GM21515 (cell line): ENCODE results near the gene KRTAP12-3.
"Not testable (repeated sequence)": the region's sequence is repeated elsewhere in the genome, so short reads cannot be mapped to it uniquely, and the experiment has no call there.

Experiments
- ATAC-seq: cut with Tn5 transposase; IDR thresholded peaks from one replicate; pipeline ENCODE4 v1.9.1; 2021; ENCODE audit not compliant: unreplicated experiment

KRTAP12-3 gene

DNA sequence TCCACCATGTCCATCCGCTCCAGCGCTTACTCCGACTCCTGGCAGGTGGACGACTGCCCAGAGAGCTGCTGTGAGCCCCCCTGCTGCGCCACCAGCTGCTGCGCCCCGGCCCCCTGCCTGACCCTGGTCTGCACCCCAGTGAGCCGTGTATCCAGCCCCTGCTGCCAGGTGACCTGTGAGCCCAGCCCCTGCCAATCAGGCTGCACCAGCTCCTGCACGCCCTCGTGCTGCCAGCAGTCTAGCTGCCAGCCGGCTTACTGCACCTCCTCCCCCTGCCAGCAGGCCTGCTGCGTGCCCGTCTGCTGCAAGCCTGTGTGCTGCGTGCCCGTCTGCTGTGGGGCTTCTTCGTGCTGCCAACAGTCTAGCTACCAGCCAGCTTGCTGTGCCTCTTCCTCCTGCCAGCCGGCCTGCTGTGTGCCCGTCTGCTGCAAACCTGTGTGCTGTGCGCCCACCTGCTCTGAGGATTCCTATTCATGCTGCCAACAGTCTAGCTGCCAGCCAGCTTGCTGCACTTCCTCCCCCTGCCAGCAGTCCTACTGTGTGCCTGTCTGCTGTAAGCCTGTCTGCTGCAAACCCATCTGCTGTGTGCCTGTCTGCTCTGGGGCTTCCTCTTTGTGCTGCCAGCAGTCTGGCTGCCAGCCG lies 30.4 kb upstream of the KRTAP12-3 start:
- ATAC-seq = not testable (repeated sequence)

- ATAC-seq = not testable (repeated sequence)
These were observed 29.9 kb upstream of the KRTAP12-3 start for GRCh38 chr21:44627831-44628233.

GRCh38 chr21:44628707-44629391 lies 28.9 kb upstream of the KRTAP12-3 start:
- ATAC-seq = no peak

GRCh38 chr21:44630440-44630839 lies 27.3 kb upstream of the KRTAP12-3 start:
- no peak for ATAC-seq

- ATAC-seq = no peak
These were observed 25.7 kb upstream of the KRTAP12-3 start for GRCh38 chr21:44632067-44632466.

- no peak for ATAC-seq
These were observed 21.3 kb upstream of the KRTAP12-3 start for GRCh38 chr21:44636209-44637017.

GRCh38 chr21:44637018-44637850 lies 20.5 kb upstream of the KRTAP12-3 start, which contains the start of gene KRTAP10-10:
KRTAP10-10 (plus strand) TSS chr21:44637356; CDS start chr21:44637418, 62 bp downstream.
- no peak for ATAC-seq

DNA sequence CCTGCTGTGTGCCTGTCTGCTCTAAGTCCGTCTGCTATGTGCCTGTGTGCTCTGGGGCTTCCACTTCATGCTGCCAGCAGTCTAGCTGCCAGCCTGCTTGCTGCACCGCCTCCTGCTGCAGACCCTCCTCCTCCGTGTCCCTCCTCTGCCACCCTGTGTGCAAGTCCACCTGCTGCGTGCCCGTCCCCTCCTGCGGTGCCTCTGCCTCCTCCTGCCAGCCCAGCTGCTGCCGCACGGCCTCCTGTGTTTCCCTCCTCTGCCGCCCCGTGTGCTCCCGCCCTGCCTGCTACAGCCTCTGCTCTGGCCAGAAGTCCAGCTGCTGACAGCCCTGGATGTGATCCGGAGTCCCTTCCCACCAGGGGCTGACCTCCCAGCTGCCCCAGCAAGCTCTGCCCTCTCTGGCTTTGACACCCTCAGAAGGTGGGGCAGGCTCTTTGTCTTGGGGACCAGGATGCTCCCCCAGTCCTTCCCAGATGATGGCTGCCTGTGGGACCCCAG lies 19.8 kb upstream of the KRTAP12-3 start:
- not testable (repeated sequence) for ATAC-seq

DNA sequence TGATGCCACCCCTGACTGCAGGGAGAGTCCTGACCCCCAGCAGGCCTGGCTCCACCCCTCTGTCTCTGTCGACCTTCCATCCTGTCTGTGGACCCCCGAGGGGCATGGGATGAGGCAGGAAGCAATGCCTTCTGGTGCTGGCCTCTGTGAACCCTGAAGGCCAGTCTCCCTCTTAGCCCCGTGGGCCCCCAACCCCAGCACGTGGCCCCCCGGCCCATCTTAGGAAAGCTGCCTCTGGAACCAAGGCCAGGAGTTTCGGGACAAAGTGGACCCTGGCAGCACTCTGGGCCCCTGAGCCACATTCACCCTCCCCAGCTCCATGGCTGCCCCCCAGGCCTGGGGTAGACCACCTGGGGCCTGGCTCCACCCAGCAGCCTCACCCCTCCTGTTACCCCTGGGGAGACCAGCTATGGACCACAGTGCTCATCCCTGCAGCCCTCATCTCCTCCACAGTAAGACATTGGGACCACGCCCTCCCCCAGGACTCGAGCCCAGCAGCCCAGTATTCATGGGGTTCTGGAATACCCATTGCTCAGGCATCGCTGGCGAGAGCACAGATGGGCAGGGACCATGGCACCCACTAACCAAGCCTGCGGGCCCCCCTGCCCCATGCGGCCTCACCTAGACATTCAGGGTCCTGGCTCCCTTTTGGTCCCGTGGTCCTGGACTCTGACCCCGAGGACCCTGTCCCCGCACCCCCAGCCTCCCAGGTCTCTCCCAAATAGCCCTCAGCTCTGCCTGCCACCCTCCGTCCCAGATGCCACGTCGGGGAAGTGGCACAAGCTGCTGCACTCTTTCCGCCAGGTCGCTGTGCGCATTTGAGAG lies 19.0 kb upstream of the KRTAP12-3 start:
- not testable (repeated sequence) for ATAC-seq

DNA sequence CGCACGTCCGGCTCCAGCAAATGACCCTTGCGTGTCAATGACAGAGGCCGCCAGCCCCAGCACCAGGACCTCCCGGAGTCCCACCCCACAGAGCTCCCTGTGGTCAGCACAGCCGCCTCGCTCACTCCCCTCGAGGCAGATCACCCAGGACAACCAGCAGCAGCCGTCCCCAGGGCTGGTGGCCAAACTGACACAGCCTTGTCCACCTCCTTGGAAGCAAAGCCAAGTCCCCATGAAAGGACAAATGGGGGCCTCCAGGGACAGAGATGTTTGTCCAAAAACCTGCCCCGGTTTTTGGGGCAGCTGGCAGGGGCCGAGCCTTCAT lies 18.4 kb upstream of the KRTAP12-3 start:
- ATAC-seq = no peak

GRCh38 chr21:44640761-44641160 lies 17.0 kb upstream of the KRTAP12-3 start:
- ATAC-seq = no peak

DNA sequence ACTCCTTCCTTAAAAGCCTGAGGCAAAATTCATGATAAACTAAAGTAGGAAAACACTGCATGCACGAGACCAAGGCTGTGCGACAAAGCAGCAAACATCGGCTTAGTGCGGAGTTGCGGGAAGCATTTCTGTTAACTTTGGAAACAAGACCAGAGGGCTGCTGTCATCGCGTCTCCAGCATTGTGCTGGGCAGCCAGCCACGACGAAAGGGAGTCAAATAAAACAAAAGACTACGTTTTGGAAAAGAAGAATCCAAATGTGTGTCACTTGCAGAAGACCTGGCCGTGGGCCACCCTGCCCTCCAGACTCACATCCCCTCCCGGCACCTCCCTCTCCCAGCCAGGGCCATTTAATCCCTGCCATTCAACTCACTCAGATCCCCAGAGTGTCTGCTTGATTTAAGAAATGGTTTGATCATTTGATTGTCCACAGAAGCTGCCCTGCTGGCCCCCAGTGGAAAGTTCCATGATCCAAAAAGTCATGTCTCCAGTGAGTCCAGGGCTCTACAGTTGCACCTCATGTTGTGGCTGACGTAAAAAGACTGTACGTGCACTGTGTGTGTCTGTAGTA lies 13.9 kb upstream of the KRTAP12-3 start:
- ATAC-seq = no peak

DNA sequence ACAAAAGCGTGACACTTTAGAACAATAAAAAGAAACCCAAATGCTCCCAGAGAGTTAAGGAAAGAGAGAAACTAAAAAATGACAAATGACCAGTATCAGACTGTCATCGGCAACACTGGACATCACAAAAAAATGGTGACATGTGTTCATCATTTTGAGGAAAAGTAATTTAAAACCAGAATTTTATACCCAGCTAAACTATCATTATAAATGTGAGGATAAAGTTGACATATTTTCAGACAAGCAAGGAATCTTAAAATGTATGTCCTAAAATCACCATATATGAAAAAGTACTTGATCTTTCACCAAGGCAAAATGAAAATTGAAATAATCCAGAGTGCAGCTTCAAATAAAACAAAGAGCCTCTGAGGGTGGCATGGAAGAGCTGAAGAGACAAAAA lies 12.9 kb upstream of the KRTAP12-3 start:
- no peak for ATAC-seq

GRCh38 chr21:44646366-44647221 lies 11.1 kb upstream of the KRTAP12-3 start, which contains the start of gene KRTAP10-11:
KRTAP10-11 (plus strand) TSS chr21:44646414; CDS start chr21:44646459, 45 bp downstream.
- not testable (repeated sequence) for ATAC-seq

GRCh38 chr21:44647222-44647552 lies 10.5 kb upstream of the KRTAP12-3 start:
- ATAC-seq = no peak

- no peak for ATAC-seq
These were observed 9.0 kb upstream of the KRTAP12-3 start for GRCh38 chr21:44648557-44649311.

GRCh38 chr21:44649521-44650100 lies 8.1 kb upstream of the KRTAP12-3 start:
- ATAC-seq = no peak
